DLD1 (cell line): ENCODE measurements around the gene DHRS2.

ENCODE experiments used
- in situ Hi-C: cut with HindIII; loops from 2 replicates; pipeline ENCODE4 v1.10.0; 2017; ENCODE audit warnings: low sequenced_read_pairs

DHRS2 gene

GRCh38 chr14:23645812-23646647 is 9.9 kb downstream of the DHRS2 start:
- in situ Hi-C loops: no loop called here

- in situ Hi-C loops: no loop called here
Observed at GRCh38 chr14:23646648-23647549, 10.7 kb downstream of the DHRS2 start.

GRCh38 chr14:23647619-23648018 is 11.5 kb downstream of the DHRS2 start:
- in situ Hi-C loops: no loop called here

GRCh38 chr14:23648764-23649460 is 12.7 kb downstream of the DHRS2 start:
- in situ Hi-C loops: no loop called here

GRCh38 chr14:23650506-23650905 is 14.3 kb downstream of the DHRS2 start:
- in situ Hi-C loops: no loop called here

GRCh38 chr14:23653051-23653450 is 16.9 kb downstream of the DHRS2 start:
- in situ Hi-C loops: no loop called here

- in situ Hi-C loops: no loop called here
Observed at GRCh38 chr14:23654231-23654630, 18.1 kb downstream of the DHRS2 start.

GRCh38 chr14:23657959-23658470 is 21.9 kb downstream of the DHRS2 start:
- in situ Hi-C loops: no loop called here

- in situ Hi-C loops: no loop called here
Observed at GRCh38 chr14:23660290-23661226, 24.4 kb downstream of the DHRS2 start.

GRCh38 chr14:23661542-23661941 is 25.4 kb downstream of the DHRS2 start:
- in situ Hi-C loops: no loop called here

GRCh38 chr14:23663127-23663526 is 27.0 kb downstream of the DHRS2 start:
- in situ Hi-C loops: no loop called here

- in situ Hi-C loops: no loop called here
Observed at GRCh38 chr14:23663711-23664110, 27.5 kb downstream of the DHRS2 start.

GRCh38 chr14:23664207-23664885 is 28.2 kb downstream of the DHRS2 start:
- in situ Hi-C loops: no loop called here

- in situ Hi-C loops: no loop called here
Observed at GRCh38 chr14:23665302-23666016, 29.3 kb downstream of the DHRS2 start.

- in situ Hi-C loops: no loop called here
Observed at GRCh38 chr14:23667134-23667533, 31.0 kb downstream of the DHRS2 start.

GRCh38 chr14:23669441-23669840 is 33.3 kb downstream of the DHRS2 start:
- in situ Hi-C loops: no loop called here

GRCh38 chr14:23670481-23670880 is 34.3 kb downstream of the DHRS2 start:
- in situ Hi-C loops: no loop called here

GRCh38 chr14:23672200-23672599 is 36.0 kb downstream of the DHRS2 start:
- in situ Hi-C loops: no loop called here

- in situ Hi-C loops: no loop called here
Observed at GRCh38 chr14:23675337-23675736, 39.2 kb downstream of the DHRS2 start.
